Medulla oblongata (tissue), 1 donor: ENCODE results near the gene DNAJC6.
"Not testable (repeated sequence)": the region's sequence is repeated elsewhere in the genome, so short reads cannot be mapped to it uniquely, and the experiment has no call there.

Experiments
- DNase-seq: peaks from one replicate; pipeline ENCODE4 v3.0.0-alpha.2; 2015; ENCODE audit errors: extremely low spot score

Gene DNAJC6

DNA sequence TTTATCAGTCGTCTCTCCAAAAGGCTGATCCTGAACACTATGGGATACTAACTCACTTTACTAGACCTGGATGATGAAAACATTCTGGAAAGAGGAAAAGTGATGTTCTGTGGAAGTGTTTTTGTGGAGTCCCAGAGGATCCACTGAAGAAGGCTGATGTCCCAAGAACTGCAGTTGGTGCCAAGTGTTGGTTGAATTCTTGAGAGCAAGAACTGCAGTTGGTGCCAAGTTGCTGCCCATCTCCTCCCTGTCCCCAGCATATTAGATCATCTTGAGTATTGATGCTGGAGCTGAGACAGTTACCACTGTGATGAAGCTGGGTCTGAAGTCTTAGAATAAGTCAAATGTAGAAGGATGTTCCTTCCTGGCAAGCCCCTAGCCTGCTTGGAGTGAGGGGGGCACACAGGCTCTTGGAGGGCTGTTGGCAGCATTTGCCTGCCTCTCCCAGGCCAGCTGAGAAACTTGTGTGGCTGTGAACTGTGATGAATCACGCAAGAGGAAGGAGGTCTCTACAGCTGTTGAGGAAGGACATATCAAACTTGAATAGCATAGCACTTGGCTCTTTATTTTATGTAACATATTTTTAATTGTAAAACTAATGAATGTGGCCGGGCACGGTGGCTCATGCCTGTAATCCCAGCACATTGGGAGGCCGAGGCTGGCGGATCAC lies 48.1 kb downstream of the DNAJC6 start:
- DNase-seq: no peak

- DNase-seq: no peak
These were observed 50.5 kb downstream of the DNAJC6 start for GRCh38 chr1:65359888-65360287.

GRCh38 chr1:65360648-65361047 lies 51.3 kb downstream of the DNAJC6 start:
- no peak for DNase-seq

DNA sequence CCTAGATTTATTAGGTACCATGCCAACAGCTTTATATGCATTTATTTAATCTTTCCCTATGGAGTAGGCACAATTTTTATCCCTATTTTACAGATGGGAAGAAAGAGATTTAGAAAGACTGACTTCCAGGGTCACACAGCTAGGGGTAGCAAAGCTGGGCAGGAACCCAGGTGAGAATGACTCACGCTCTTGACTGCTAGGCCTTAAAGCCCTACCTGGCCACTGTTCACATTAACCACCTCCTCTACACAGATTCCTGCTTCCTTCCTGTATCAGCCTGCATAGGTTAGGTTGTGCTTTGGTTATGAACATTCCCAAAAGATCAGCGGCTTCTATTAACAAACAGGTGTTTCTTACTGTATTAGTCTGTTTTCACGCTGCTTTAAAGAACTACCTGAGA lies 53.2 kb downstream of the DNAJC6 start:
- DNase-seq: no peak

- no peak for DNase-seq
These were observed 54.1 kb downstream of the DNAJC6 start for GRCh38 chr1:65363484-65363883.

DNA sequence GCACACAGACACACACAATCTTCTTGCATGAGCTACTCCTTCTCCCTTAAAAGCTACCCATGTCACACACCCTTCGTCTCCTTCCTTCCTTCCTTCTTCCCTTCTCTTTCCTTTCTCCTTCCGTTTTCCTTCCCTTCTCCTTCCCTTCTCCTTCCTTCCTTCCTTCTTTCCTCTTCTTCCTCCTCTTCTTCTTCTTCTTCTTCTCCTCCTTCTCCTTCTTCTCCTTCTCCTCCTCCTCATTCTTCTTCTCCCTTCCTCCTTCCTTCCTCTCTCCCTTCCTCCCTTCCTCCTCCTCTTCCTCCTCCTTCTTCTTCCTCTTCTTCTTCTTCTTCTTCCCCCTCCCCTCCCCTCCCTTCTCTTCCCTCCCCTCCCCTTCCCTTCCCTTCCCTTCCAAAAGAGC lies 59.1 kb downstream of the DNAJC6 start:
- no peak for DNase-seq

DNA sequence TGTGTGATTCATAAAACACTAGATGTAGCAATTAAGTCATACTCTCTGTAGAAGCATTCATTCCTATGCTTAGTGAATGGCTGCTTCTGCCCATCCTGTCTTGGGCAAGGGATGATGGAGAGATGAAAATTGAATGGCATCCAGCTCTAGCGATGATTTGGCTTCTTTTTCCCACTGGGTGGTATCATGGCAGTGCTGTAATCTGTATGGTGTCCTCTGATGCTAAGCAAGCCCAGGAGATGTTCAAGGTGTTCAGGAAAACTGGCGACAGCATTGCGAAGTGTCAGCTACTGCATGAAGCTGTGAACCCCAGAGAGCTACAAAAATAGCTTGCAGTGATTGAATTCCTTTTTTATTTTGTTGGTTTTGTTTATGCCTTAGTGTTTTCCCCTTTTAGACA lies 62.2 kb downstream of the DNAJC6 start:
- no peak for DNase-seq

- DNase-seq: no peak
These were observed 63.2 kb downstream of the DNAJC6 start for GRCh38 chr1:65372557-65372956.

- no peak for DNase-seq
These were observed 68.3 kb downstream of the DNAJC6 start for GRCh38 chr1:65377496-65378246.

- no peak for DNase-seq
These were observed 69.1 kb downstream of the DNAJC6 start for GRCh38 chr1:65378247-65378946.

DNA sequence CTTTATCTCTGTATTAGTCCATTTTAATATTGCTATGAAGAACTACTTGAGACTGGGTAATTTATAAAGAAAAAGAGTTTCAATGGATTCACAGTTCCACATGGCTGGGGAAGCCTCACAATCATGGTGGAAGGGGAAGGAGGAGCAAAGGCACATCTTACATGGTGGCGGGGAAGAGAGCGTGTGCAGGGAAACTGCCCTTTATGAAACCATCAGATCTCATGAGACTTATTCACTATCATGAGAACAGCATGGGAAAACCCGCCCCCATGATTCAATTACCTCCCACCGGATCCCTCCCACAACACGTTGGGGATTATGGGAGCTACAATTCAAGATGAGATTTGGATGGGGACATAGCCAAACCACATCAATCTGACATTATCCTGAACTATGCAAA lies 75.1 kb downstream of the DNAJC6 start:
- DNase-seq: not testable (repeated sequence)

DNA sequence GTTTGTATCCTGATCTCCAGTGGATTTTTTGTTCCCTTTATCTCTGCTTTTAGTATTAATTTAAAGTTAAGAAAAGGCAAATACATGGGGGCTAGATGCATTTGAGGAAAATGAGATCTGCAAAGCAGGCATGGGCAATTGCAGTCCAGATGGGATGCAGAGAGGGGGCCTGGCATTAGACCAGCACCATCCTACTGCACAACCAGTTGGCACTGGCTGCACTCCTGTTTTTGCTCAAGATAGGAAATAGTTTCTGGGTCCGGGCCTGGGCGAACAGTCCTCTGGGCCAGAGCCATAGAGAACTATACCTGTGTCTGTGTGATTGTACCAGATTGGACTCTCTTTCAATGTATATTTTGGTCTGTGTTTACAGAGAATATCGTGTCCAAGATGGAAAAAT lies 77.1 kb downstream of the DNAJC6 start:
- no peak for DNase-seq

- no peak for DNase-seq
These were observed 78.5 kb downstream of the DNAJC6 start for GRCh38 chr1:65387821-65388220.

- no peak for DNase-seq
These were observed 79.8 kb downstream of the DNAJC6 start for GRCh38 chr1:65388908-65389695.

DNA sequence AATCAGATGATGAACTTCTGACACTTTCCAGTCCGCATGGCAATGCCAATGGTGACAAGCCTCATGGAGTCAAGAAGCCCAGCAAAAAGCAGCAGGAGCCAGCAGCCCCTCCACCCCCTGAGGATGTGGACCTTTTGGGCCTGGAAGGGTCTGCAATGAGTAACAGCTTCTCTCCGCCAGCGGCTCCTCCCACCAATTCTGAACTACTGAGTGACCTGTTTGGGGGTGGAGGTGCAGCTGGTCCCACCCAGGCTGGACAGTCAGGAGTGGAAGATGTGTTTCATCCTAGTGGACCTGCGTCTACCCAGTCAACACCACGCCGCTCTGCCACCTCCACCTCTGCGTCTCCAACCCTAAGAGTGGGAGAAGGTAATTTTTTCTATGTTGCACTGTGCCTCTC lies 83.2 kb downstream of the DNAJC6 start:
- DNase-seq: no peak

DNA sequence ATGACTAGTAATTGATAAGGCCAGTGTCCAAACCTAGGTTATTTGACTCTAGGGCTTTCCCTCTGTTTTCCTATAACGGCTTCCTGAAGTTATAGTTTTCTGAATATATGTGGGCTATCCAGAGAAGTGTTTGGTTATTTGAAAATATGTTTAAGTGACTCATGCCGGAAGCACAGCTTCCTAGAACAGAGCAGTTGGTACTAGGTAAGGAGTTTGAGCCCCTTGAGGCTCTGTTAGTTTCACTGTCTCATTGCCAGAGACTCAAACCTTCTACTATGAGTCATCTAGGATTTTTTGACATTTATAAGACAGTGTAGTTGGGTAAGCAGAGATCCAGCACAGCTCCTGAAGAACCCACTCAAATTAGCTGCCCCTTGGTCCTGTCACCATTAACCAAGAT lies 84.0 kb downstream of the DNAJC6 start:
- no peak for DNase-seq

DNA sequence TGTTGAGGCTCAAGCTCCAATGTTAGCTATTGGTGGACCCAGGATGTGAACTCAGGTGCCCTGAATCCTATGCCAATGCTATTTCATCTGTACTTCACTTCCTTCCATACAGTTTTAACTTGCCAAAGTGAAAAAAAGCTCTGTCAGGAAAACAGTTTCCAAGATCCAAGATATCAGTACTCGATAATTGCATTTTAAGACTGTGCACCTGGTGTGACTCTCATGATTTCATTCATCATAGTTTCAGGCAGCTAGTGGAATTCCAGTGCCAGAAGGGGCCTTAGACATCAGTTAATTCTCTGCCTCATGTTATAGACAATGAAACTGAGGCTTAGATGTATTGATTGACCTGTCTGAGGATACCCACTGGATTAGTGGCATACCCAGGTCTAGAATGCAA lies 84.6 kb downstream of the DNAJC6 start:
- no peak for DNase-seq

DNA sequence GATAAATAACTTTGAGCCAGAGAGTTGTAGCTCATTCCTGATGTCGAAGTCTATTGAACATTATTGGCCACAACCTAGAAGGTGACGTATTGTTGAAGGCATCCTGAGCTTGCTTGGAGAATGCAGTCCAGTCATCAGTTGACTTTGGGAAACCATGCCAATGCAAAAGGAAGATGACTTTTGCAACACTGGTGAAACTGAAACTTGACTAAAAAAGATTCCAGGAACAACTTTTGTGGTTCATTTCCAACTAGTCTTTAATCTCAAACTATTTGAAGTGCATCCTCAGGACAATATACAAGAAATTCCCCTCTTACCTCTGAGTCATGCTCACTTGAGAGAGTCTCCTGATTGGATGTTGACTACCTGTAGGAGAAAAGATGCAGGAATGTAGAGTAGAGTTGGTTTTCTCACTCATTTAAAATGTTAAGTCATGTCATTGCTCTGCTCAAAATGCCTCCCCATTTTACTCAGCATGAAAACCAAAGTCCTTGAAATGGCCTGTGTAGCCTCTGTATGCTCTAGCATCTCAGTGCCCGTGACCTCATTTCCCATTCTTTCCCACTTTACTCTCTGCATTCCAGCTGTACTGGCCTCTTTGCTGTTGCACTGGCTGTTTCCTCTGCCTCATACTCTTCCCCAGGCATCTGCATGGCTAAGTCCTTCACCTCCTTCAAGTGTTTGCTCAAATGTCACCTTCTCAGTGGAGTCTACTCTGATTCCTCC lies 86.7 kb downstream of the DNAJC6 start:
- DNase-seq: peak; percentile 5

- DNase-seq: no peak
These were observed 88.7 kb downstream of the DNAJC6 start for GRCh38 chr1:65398083-65398482.

- no peak for DNase-seq
These were observed 89.7 kb downstream of the DNAJC6 start for GRCh38 chr1:65399003-65399402.

- DNase-seq: peak; percentile 5
These were observed 92.3 kb downstream of the DNAJC6 start for GRCh38 chr1:65401612-65402011.
